ENCODE results near the gene CDC42EP4.

The CDC42EP4 gene

DNA sequence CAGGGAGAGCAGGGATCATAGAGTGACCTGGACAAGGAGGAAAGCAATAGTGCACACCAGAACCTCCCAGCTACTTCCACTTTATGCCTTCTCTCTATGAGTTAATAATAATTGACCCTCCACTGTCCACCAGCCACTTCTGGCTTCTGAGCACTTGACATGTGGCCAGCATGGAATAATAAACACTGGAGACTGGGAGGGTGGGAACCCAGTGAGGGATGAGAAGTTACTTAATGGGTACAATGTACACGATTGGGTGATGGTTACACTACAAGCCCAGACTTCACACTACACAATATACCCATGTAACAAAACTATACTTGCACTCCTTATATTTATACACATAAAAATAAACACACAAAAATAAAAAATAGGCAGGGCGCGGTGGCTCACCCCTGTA lies 11.4 kb downstream of the CDC42EP4 start:
- H3K4me3 ChIP-seq (ENCODE audit: low read length), result no peak overlapping the region
- no peaks in the 10 kb centered on the region for H3F3A ChIP-seq (ENCODE audit: insufficient read depth, low read length)
- H4K20me1 ChIP-seq (ENCODE audit: insufficient read depth, low read length), result no peaks in the 10 kb centered on the region
- no peak overlapping the region for H3K27ac ChIP-seq (ENCODE audit: low read length)
- H3K36me3 ChIP-seq (replicated peaks; ENCODE audit: insufficient read depth, low read length), result no peaks in the 10 kb centered on the region
- TF ChIP-seq CTCF (IDR thresholded peaks at IDR 0.05; ENCODE audit: low read length), result no peak
- no peak for TF ChIP-seq EZH2 (optimal IDR thresholded peaks at IDR 0.05; ENCODE audit: low read depth, low read length)
- TF ChIP-seq EZH2phosphoT487 (IDR thresholded peaks at IDR 0.05; ENCODE audit: low read length), result no peak
- no peak overlapping the region for H3K4me2 ChIP-seq (ENCODE audit: low read depth, low read length)
- no peak for DNase-seq
- H3K79me2 ChIP-seq (ENCODE audit: low read length), result no peaks in the 10 kb centered on the region; the same call in 1 of the 2 replicates
- H2AFZ ChIP-seq (ENCODE audit: low read length), result no peak overlapping the region
- no peaks in the 10 kb centered on the region for H3K4me1 ChIP-seq (ENCODE audit: low read length)
- no peak overlapping the region for H3K9ac ChIP-seq (ENCODE audit: low read length)
- no peaks in the 10 kb centered on the region for H3K27me3 ChIP-seq (replicated peaks; ENCODE audit: insufficient read depth, low read length)
- H3K9me2 ChIP-seq (replicated peaks; ENCODE audit: insufficient read depth, low read length), result no peaks in the 10 kb centered on the region
- no peaks in the 10 kb centered on the region for H3K9me3 ChIP-seq (replicated peaks; ENCODE audit: insufficient read depth, low read length)

DNA sequence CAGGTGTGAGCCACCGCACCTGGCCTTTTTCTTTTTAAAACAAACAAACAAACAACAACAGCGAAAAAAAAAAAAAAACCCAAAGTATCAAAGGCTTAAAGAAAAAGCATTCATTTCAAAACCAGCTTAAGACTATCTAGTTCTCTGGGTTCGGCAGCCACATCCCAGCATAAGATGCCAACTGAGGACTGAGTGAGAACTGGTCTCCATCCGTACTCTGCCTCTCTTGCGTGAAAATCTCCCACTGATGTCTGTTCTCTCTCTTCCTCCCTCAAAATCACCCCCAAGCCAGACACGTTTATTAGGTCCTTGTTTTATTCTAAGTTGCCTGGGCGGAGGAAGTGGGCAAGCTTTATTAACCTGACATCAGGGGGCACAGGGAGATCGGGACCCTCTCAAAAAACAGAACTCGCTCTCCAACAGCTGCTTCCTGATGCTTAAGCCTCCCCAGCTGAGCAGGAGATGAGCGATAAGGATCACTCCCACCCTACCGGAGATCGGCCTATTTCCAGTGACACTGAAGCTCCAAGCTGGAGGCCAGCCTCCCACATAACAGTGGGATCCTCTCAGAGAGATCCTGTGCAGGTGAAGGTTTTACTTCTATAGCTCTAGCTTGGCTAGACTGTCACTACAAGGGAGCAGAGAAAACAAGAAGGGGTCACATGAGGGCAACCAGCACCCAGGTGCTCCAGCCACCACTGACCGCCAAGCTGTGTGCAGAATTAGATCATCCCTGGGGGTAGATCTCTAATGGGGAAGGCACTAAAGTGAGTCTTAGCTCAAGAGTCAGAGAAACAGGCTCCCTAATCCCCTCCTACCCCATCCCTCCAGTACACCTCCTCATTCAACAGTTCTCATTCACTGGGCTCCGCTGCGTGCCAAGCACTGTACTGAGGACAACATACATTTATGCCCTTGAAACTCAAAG lies 13.6 kb downstream of the CDC42EP4 start:
- H3K79me2 ChIP-seq (ENCODE audit: low read length), result no peaks in the 10 kb centered on the region
- no peaks in the 10 kb centered on the region for H3K4me1 ChIP-seq (ENCODE audit: low read length)
- no peak overlapping the region for H2AFZ ChIP-seq (ENCODE audit: low read length)
- no peaks in the 10 kb centered on the region for H3K36me3 ChIP-seq (replicated peaks; ENCODE audit: insufficient read depth, low read length)
- no peak overlapping the region for H3K9ac ChIP-seq (ENCODE audit: low read length)
- H3K4me2 ChIP-seq (ENCODE audit: low read depth, low read length), result no peak overlapping the region
- no peaks in the 10 kb centered on the region for H3K9me2 ChIP-seq (replicated peaks; ENCODE audit: insufficient read depth, low read length)
- TF ChIP-seq CTCF (IDR thresholded peaks at IDR 0.05; ENCODE audit: low read length) (no peak), EZH2phosphoT487 (IDR thresholded peaks at IDR 0.05; ENCODE audit: low read length) (no peak), EZH2 (optimal IDR thresholded peaks at IDR 0.05; ENCODE audit: low read depth, low read length) (no peak)
- H3F3A ChIP-seq (ENCODE audit: insufficient read depth, low read length), result no peaks in the 10 kb centered on the region
- no peaks in the 10 kb centered on the region for H4K20me1 ChIP-seq (ENCODE audit: insufficient read depth, low read length)
- H3K27ac ChIP-seq (ENCODE audit: low read length), result no peak overlapping the region
- no peaks in the 10 kb centered on the region for H3K27me3 ChIP-seq (replicated peaks; ENCODE audit: insufficient read depth, low read length)
- no peak overlapping the region for H3K4me3 ChIP-seq (ENCODE audit: low read length)
- H3K9me3 ChIP-seq (replicated peaks; ENCODE audit: insufficient read depth, low read length), result no peaks in the 10 kb centered on the region
- no peak for DNase-seq

GRCh38 chr17:73293480-73293911 lies 18.3 kb downstream of the CDC42EP4 start:
- Histone ChIP-seq H3K4me3 (ENCODE audit: low read length) (no peak overlapping the region), H2AFZ (ENCODE audit: low read length) (no peak overlapping the region), H3K4me2 (ENCODE audit: low read depth, low read length) (no peak overlapping the region), H3K9me3 (replicated peaks; ENCODE audit: insufficient read depth, low read length) (no peaks in the 10 kb centered on the region), H3K9me2 (replicated peaks; ENCODE audit: insufficient read depth, low read length) (no peaks in the 10 kb centered on the region), H3F3A (ENCODE audit: insufficient read depth, low read length) (no peaks in the 10 kb centered on the region), H3K27ac (ENCODE audit: low read length) (no peak overlapping the region), H3K36me3 (replicated peaks; ENCODE audit: insufficient read depth, low read length) (no peaks in the 10 kb centered on the region), H3K4me1 (ENCODE audit: low read length) (peaks cover 21% of the 10 kb centered on the region), H3K27me3 (replicated peaks; ENCODE audit: insufficient read depth, low read length) (no peaks in the 10 kb centered on the region), H3K9ac (ENCODE audit: low read length) (no peak overlapping the region), H3K79me2 (ENCODE audit: low read length) (peaks cover 3% of the 10 kb centered on the region; the same call in 1 of the 2 replicates), H4K20me1 (ENCODE audit: insufficient read depth, low read length) (no peaks in the 10 kb centered on the region)
- DNase-seq, result no peak
- no peak for TF ChIP-seq EZH2phosphoT487 (IDR thresholded peaks at IDR 0.05; ENCODE audit: low read length)
- TF ChIP-seq EZH2 (optimal IDR thresholded peaks at IDR 0.05; ENCODE audit: low read depth, low read length), result no peak
- no peak for TF ChIP-seq CTCF (IDR thresholded peaks at IDR 0.05; ENCODE audit: low read length)

Measured in MM.1S (cell line).